HG02798 (cell line): ENCODE measurements around the gene IP6K1.
A peak's percentile ranks its signal among the peaks of the same experiment; 100 is the strongest.
"Not testable (repeated sequence)": the region's sequence is repeated elsewhere in the genome, so short reads cannot be mapped to it uniquely, and the experiment has no call there.

Experiments used
- ATAC-seq: cut with Tn5 transposase; IDR thresholded peaks from one replicate; pipeline ENCODE4 v1.9.1; 2021; ENCODE audit warnings: mild to moderate bottlenecking; ENCODE audit not compliant: unreplicated experiment, poor library complexity

Gene IP6K1

GRCh38 chr3:49786357-49787181 is at the start of gene IP6K1:
TSS of gene IP6K1 (minus strand) at chr3:49786542. CDS start at chr3:49748040, 38,502 bp downstream.
- peak; percentile 99 for ATAC-seq

DNA sequence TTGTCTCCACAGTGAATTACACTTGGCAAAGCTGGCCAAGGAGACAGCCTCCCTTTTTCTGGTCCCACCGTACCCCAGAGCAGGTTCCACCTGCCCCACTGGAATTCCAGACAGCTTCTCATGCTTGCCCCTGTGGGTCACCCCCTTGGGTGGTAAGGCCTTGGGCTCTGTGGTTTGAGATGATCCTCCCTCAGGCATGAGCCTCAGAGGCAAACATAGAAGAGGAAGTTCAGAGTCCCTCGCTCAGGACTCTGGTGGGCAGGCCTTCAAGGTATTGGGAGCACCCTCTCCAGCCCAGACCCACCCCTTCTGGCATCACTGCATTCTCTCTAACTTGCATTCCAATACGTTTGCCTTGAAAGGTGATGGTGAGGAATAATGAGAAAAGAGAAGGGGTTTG is 45.0 kb upstream of the IP6K1 start:
- no peak for ATAC-seq

DNA sequence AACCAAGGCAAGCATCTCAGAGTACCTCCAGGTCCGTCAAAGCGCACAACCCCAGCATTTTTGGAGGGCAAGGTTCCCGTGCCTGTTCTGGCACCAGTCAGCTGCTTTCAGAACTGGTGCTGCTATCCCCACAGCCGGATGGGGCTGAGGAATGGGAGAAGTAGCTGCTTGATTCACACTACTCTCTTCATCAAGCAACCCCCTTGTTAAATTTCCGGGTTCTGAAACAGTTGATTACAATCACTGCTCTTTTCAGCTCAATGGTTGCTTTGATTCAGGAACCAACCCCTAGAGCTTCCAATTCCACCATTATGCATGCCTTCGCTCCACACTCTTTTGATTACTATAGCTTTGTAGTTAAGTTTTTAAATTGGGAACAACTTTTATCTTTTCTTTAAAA is 39.7 kb upstream of the IP6K1 start:
- ATAC-seq = no peak

- ATAC-seq = not testable (repeated sequence)
These were observed 36.8 kb upstream of the IP6K1 start for GRCh38 chr3:49823131-49823530.

DNA sequence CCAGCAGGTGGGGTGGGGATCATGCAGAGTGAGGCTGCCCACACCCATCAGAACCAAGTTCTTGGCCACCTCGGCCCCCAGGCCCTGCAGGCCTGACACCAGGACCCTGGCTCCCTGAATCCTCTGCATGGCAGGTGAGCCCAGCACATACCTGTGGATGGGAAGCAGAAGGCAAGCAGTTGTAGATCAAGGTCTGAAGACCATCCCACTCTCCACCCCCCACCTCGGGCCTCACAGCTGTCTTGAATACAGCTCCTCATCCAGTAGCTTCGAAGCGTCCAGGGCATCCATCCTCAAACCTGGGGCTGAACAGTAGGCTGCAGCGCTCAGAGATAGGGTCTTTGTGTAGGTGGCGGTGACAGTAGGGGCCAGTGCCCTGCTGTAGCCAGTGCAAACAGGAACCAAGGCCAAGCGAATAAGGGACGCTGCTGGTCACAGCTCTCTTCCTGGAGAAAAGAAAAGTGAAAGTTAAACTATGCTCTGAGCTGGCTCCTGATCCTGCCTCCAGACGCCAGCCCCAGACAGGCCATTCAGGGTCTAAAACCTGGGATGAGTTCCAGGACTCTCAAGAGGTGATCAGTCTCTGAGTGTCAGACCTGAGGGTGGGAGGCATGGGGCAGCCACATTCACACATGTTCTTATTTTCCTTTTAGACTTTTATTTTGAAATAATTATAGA is 27.3 kb upstream of the IP6K1 start, which contains the start of gene UBA7:
Gene UBA7, minus strand, starts transcription at position 457 of the 678 bp plus-strand sequence. Its CDS starts 166 bp downstream, at position 291.
- ATAC-seq = peak; percentile 61

DNA sequence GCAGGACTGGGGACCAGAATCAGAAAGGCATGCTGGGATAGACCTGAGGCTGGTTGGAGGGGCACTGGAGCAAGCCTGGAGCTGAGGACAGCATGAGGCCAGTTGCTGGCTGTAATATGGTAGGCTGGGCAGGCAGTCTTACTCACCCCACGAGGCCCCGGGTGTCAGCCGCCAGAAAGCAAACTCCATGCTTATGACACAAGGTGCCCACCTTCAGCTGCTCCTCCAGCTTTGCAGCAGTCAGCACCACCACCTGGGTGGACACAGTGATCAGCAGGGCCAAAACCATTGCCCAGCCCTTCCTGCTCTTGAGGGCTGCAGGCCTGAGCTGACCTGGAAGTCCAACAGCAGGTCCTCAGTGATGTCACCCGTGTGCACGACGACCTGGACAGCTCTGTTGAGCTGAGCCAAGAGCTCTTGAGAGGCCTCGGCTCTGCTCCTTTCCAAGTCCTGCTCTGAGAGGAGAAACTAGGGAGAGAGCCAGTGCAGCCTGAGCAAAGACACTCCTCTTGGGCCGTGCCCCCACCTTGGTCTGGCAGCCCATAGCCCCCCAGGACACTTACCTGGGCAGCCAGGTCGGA is 26.7 kb upstream of the IP6K1 start:
- ATAC-seq = no peak

- ATAC-seq = no peak
These were observed 21.2 kb upstream of the IP6K1 start for GRCh38 chr3:49807431-49808114.

DNA sequence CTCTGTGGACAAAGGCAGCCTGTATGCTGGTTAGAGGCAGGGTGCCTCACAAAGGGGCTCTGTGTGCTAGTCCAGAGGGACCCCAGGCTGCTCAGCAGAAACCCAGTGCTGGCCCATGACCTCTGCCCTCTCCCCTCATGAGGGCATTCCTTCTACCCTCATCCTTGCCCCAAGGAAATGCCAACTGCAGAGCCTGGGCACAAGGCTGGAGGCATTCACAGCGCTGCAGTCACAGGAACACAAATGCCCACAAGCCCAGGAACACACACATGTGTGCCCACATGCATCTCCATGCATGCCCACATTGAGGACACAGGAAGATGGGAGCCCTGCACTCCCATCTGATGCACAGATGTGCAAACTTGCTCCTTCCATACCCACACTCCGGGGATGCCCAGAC is 20.5 kb upstream of the IP6K1 start:
- no peak for ATAC-seq

DNA sequence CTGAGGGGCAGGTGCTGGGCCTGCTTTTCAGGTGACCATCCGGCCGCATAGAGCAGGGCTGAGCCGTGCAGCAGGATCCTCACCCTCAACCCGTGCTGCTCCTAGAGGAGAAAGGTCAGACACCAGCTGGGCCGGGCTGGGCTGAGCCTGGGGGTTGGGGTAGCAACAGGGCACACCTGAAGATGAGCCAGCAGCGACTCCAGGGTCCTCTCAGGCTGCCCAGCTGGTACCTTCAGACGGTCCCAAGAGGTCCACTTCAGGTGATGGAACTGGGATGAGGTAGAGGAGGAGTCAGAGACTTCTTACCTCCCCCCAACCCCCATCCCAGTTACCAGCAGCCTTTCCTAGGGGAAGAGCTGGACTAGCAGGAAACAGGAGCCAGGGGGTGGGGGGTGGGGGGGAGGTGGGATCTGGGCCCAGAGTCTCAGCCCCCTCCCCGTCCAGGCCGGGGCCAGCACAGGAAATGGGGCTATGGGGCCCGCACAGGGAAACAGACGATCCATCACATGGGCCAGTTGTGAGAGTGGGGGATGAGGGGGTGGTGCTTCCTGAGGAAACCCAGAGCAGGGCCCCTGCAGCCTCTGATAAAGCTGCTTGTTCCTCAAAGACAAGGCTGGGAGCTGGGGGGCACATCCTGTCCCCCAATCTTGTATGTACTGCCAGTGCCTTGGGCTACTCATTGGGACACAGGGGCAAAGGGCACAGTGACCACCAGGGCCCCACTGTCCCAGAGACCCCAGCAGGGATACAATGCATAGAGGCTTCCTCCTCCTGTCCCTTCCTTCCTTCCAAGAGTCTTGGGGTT is 19.8 kb upstream of the IP6K1 start:
- no peak for ATAC-seq

DNA sequence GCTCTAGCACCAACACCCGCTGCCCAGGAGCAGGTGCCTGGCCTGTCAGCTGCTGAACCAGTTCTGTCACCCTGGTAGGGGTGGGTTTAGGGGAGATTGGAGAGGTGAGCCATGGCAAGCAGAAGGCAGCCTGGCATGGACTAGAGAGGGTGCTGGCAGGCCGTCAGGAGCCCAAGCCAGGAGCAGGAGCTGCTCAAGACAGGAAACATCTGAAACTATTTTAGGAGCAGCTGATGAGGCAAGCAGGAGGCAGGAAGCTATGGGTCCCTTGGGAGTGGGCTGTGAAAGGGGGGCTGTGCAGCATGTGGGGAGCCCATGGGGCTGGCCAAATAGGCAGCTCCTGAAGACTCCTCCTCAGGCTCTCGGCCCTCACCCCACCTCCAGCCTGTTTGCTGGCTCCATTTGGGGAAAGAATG is 19.0 kb upstream of the IP6K1 start:
- no peak for ATAC-seq

GRCh38 chr3:49804141-49805041 is 18.0 kb upstream of the IP6K1 start:
- no peak for ATAC-seq

DNA sequence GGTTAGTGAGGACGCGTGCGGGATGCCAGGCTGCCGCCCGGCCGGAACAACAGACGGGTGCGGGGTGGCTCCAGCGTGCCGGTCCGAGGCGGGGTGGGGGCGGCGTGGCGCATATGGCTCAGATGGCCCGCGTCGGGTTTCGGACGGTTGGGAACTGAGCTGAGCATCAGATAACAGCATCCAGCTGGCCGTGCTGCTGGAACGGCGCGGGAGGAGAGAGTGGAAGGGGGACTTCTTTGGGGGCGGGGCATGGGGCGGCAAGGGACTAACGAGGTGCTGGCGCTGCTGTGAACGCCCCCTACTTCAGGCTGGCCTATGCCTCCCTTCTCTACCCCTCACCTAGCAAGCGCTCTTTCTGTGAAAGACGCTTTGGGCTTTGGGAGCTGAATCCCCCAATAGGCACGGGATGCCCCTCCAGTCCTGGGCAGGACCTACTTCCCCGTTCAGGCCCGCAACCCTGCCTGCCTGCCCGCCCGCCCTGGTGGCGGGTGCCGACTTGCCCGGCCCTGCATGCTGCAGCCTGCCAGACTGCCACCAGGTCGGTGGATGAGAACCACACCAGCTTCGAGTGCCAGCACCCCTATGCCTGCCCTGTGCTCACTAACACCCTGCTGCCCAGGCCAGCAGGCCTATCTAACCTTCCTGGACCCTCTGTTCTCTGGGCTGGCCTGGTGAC is 17.3 kb upstream of the IP6K1 start:
- ATAC-seq = peak; percentile 22

- ATAC-seq = peak; percentile 71
These were observed 16.6 kb upstream of the IP6K1 start, which contains the start of gene INKA1 for GRCh38 chr3:49802719-49803464. TSS of gene INKA1 (plus strand) at chr3:49803261. CDS start at chr3:49803393, 132 bp downstream.

GRCh38 chr3:49801160-49801559 is 14.8 kb upstream of the IP6K1 start:
- ATAC-seq = no peak

DNA sequence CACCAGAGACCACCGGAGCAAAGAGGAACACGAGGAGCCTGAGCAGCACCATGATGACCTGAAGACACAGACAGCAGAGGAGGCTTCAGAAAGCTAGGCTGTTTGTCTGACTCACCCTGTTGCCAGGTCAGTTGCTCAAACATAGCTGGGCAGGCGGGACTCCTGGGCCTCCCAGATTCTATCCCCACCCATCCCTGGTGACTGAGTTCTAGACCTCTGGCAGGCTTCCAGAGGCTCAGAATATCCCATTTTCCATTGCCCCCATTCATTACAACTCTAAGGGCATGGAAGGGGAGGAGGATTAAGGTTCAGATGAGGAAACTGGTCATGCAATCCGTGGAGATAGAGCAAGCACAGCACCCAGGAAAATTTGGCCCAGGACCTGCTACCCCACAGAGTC is 13.4 kb upstream of the IP6K1 start, which contains the start of gene CDHR4:
Gene CDHR4, minus strand, starts transcription at position 113 of the 400 bp plus-strand sequence. Its CDS starts 61 bp downstream, at position 52.
- ATAC-seq = no peak

- no peak for ATAC-seq
These were observed 12.8 kb upstream of the IP6K1 start for GRCh38 chr3:49799105-49799504.
